ENCODE measurements around the gene SYNJ2.

Gene SYNJ2

GRCh38 chr6:158086054-158086503 is 104.4 kb downstream of the SYNJ2 start:
- DNase-seq: no peak

GRCh38 chr6:158086504-158087223 is 105.0 kb downstream of the SYNJ2 start:
- peak; percentile 98 for DNase-seq

GRCh38 chr6:158087224-158087867 is 105.7 kb downstream of the SYNJ2 start:
- DNase-seq: peak; percentile 52

- DNase-seq: no peak
These were observed 111.1 kb downstream of the SYNJ2 start for GRCh38 chr6:158092806-158093205.

DNA sequence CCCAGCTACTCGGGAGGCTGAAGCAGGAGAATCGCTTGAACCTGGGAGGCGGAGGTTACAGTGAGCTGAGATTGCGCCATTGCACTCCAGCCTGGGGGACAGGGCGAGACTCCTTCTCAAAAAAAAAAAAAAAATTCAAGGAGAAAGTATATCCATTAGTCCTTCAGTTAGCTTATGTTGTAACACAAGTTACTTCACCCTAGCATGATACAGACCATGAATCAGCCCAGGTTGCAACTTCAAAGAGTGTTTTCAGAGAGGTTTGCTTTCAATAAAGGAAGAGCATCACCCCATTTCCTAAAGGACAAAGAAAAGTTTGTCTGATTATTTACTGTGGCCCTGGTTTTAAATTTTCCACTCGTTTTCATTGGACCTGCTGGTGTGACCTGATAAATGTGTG is 113.4 kb downstream of the SYNJ2 start:
- DNase-seq: peak; percentile 57

- no peak for DNase-seq
These were observed 114.0 kb downstream of the SYNJ2 start for GRCh38 chr6:158095671-158096070.

GRCh38 chr6:158103228-158103627 is 121.6 kb downstream of the SYNJ2 start:
- no peak for DNase-seq

DNA sequence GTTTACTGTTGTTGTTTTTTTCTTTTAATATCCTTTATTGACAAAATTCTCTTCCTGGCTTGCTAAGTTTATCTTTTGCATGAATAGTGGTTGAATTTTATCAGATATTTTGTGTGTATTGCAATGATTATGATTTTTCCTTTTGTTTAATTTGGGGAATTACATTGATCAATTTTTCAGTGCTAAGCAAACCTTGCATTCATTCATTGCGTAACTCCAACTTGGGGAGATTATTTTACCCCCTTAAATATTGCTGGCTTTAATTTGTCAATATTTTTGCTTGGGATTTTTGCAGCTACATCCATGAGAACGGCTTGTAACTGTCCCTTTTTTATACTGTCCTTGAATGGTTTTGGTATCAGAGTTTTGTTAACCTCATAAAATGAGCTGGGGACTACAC is 123.0 kb downstream of the SYNJ2 start:
- no peak for DNase-seq

- no peak for DNase-seq
These were observed 128.1 kb downstream of the SYNJ2 start for GRCh38 chr6:158109748-158110147.

DNA sequence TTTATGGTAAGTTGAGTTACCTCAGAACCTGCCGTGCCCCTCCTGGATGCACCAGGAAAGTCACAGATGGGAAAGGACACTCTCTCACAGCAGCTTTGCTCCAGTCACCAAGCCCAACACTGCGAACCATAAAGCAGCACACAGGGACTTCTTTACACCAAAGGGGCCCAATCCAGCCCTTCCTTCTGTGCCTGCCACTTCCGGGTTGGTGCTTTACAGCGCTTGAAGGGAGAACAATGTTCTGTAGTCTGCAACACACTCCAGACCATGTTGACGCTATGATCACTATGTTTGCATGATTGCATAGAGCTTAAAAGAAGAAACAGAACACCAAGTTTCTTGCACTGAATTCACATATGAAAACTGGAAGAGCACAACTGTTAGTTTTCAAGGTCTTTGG is 129.3 kb downstream of the SYNJ2 start:
- DNase-seq: no peak

GRCh38 chr6:158111987-158112386 is 130.3 kb downstream of the SYNJ2 start:
- no peak for DNase-seq

- DNase-seq: no peak
These were observed 132.1 kb downstream of the SYNJ2 start for GRCh38 chr6:158113802-158114201.

DNA sequence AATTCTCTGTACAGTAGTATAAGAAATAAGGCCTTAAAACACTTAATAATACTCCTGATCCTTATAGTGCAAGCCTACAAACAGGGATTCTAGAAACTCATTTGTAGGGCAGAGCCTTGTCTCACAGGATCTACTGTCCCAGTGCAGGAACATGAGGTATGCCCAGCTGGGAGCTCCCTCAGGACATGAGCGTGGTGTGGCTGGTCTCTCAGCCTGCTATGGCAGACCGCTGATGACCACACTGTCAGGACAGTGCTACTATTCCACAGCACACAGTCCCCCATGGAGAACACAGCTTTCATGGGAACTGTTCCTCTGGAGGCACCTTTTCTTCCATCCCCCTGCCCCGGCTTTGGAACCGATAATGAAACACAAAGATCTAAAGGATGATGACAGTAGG is 133.4 kb downstream of the SYNJ2 start:
- DNase-seq: no peak

DNA sequence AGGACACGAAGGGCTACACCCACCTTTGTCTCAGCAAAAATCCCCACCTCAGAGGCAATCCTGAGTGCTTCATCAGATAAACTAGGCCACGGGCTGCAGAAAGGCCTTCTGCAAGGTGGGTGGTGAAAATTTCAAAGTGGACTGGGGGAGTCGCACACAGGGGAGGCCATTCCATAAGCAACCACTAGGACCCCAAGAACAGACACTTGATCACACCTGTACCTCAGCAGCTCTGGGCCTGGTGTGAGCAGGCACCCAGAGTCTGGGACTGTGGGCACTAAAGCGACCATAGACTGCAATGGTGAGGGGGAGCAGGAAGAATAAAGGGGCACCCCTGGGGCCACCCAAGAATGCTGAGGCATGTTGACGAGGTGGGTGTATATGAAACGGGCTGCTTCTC is 133.8 kb downstream of the SYNJ2 start:
- no peak for DNase-seq

- DNase-seq: no peak
These were observed 137.2 kb downstream of the SYNJ2 start for GRCh38 chr6:158118886-158119285.

GRCh38 chr6:158121335-158121734 is 139.7 kb downstream of the SYNJ2 start:
- no peak for DNase-seq

GRCh38 chr6:158122048-158122447 is 140.4 kb downstream of the SYNJ2 start:
- DNase-seq: no peak

GRCh38 chr6:158124288-158124687 is 142.6 kb downstream of the SYNJ2 start:
- DNase-seq: no peak

- no peak for DNase-seq
These were observed 143.6 kb downstream of the SYNJ2 start for GRCh38 chr6:158125271-158125670.

DNA sequence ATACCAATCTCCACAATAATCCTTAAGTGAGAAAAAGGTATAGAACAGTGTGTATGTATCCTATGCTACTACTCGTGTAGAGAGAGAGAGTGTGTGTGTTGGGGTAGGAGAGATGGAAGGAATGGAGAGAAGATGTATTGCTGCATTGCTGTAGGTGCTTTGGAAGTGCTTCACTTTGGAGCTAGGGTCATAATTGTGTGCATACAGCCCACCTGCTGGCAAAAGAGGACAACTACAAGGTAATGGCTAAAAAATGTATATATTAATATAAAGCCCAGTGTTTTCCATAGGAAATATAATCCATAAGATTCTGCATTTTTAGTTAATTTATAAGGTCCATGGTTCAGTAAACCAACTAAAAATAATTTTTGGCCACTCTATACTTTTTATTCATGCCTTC is 150.3 kb downstream of the SYNJ2 start:
- peak; percentile 33 for DNase-seq

GRCh38 chr6:158142789-158143188 is 161.1 kb downstream of the SYNJ2 start:
- no peak for DNase-seq

DNA sequence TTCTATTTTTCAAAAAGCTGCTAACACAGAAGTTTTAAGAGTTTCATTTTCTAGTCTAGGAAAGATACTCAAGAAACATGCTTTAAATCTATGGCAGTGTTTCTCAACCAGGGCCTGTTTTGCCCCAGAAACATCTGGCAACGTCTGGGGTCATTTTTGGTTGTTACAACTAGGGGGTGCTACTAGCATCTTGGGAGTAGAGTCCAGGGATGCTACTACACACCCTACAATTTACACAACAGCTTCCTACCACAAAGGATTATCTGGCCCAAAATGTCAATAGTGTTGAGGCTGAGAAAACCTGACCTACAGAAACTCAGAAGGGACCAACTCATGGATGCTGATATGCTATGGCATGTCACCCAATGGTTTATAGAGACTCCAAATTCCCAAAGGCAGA is 162.0 kb downstream of the SYNJ2 start:
- DNase-seq: peak; percentile 50
